GM21723 (cell line): ENCODE measurements around the gene DOK6.

ENCODE experiments used
- ATAC-seq: cut with Tn5 transposase; IDR thresholded peaks from one replicate; pipeline ENCODE4 v1.9.1; 2021; ENCODE audit warnings: mild to moderate bottlenecking, moderate library complexity; ENCODE audit not compliant: unreplicated experiment

Gene DOK6

GRCh38 chr18:69432847-69433246 lies 32.2 kb downstream of the DOK6 start:
- no peak for ATAC-seq

- no peak for ATAC-seq
Observed at GRCh38 chr18:69435000-69435399, 34.3 kb downstream of the DOK6 start.

GRCh38 chr18:69444221-69444620 lies 43.5 kb downstream of the DOK6 start:
- no peak for ATAC-seq

- ATAC-seq: no peak
Observed at GRCh38 chr18:69447886-69448285, 47.2 kb downstream of the DOK6 start.

GRCh38 chr18:69455125-69455524 lies 54.4 kb downstream of the DOK6 start:
- no peak for ATAC-seq

GRCh38 chr18:69469444-69469919 lies 68.8 kb downstream of the DOK6 start:
- ATAC-seq: no peak

- no peak for ATAC-seq
Observed at GRCh38 chr18:69480460-69480859, 79.8 kb downstream of the DOK6 start.

GRCh38 chr18:69483574-69483973 lies 82.9 kb downstream of the DOK6 start:
- ATAC-seq: no peak

- ATAC-seq: no peak
Observed at GRCh38 chr18:69484699-69485396, 84.2 kb downstream of the DOK6 start.

GRCh38 chr18:69487488-69488394 lies 87.1 kb downstream of the DOK6 start:
- ATAC-seq: no peak

- no peak for ATAC-seq
Observed at GRCh38 chr18:69490072-69490471, 89.4 kb downstream of the DOK6 start.

- ATAC-seq: no peak
Observed at GRCh38 chr18:69490813-69491212, 90.1 kb downstream of the DOK6 start.

- ATAC-seq: no peak
Observed at GRCh38 chr18:69491576-69491975, 90.9 kb downstream of the DOK6 start.

GRCh38 chr18:69492861-69493260 lies 92.2 kb downstream of the DOK6 start:
- ATAC-seq: no peak

GRCh38 chr18:69494841-69495240 lies 94.2 kb downstream of the DOK6 start:
- no peak for ATAC-seq

- ATAC-seq: no peak
Observed at GRCh38 chr18:69495338-69495737, 94.7 kb downstream of the DOK6 start.

- ATAC-seq: no peak
Observed at GRCh38 chr18:69495841-69496533, 95.3 kb downstream of the DOK6 start.

GRCh38 chr18:69518989-69519388 lies 118.3 kb downstream of the DOK6 start:
- no peak for ATAC-seq

- no peak for ATAC-seq
Observed at GRCh38 chr18:69523582-69523981, 122.9 kb downstream of the DOK6 start.

GRCh38 chr18:69528435-69528834 lies 127.7 kb downstream of the DOK6 start:
- no peak for ATAC-seq

GRCh38 chr18:69529151-69529550 lies 128.5 kb downstream of the DOK6 start:
- no peak for ATAC-seq
